NCI-H524 (cell line): ENCODE data around the gene CCND1.

Experiments used
- DNase-seq, 2 experiments: peaks; one replicate each; lab custom pipeline; 2025; lab: John Stamatoyannopoulos, UW

The CCND1 gene

GRCh38 chr11:69640995-69641581 lies at the start of gene CCND1:
TSS of gene CCND1 (plus strand) at chr11:69641156. CDS start at chr11:69641314, 158 bp downstream.
- DNase-seq = peak; percentile 54 to 89

- DNase-seq = no peak
Measured at GRCh38 chr11:69592986-69593650, 47.8 kb upstream of the CCND1 start.

- DNase-seq = no peak
Measured at GRCh38 chr11:69593851-69594250, 47.1 kb upstream of the CCND1 start.

GRCh38 chr11:69594481-69594880 lies 46.5 kb upstream of the CCND1 start:
- DNase-seq = no peak

GRCh38 chr11:69595805-69596665 lies 44.9 kb upstream of the CCND1 start:
- no peak for DNase-seq

GRCh38 chr11:69598147-69598546 lies 42.8 kb upstream of the CCND1 start:
- DNase-seq = peak; percentile 6 to 25

GRCh38 chr11:69599502-69599901 lies 41.5 kb upstream of the CCND1 start:
- peak; percentile 43 to 83 for DNase-seq

- DNase-seq = no peak
Measured at GRCh38 chr11:69600001-69600400, 41.0 kb upstream of the CCND1 start.

- DNase-seq = no peak
Measured at GRCh38 chr11:69601011-69601975, 39.7 kb upstream of the CCND1 start.

GRCh38 chr11:69603111-69603836 lies 37.7 kb upstream of the CCND1 start:
- no peak for DNase-seq

GRCh38 chr11:69604055-69604454 lies 36.9 kb upstream of the CCND1 start:
- no peak for DNase-seq

- no peak for DNase-seq
Measured at GRCh38 chr11:69605737-69606526, 35.0 kb upstream of the CCND1 start.

GRCh38 chr11:69609351-69609750 lies 31.6 kb upstream of the CCND1 start:
- DNase-seq = no peak

GRCh38 chr11:69611548-69612526 lies 29.1 kb upstream of the CCND1 start:
- no peak for DNase-seq

GRCh38 chr11:69613594-69613993 lies 27.4 kb upstream of the CCND1 start:
- no peak for DNase-seq

- no peak for DNase-seq
Measured at GRCh38 chr11:69614085-69614484, 26.9 kb upstream of the CCND1 start.

GRCh38 chr11:69615545-69616278 lies 25.2 kb upstream of the CCND1 start:
- no peak for DNase-seq

GRCh38 chr11:69617220-69617619 lies 23.7 kb upstream of the CCND1 start:
- DNase-seq = no peak
